Neural cell (in vitro differentiated cells): ENCODE measurements around the gene PAK1. TPM values are rescaled to one million over a fixed set of nuclear protein-coding genes. Genes with fewer than 3 reads are reported as not detected.

Experiments
- H2AFZ ChIP-seq: fragments of 200-600, 300-800 bp; sonication (generic), shearing (Covaris generic); 2 replicates; pipeline ENCODE4 v1.6.0; 2014; ENCODE audit warnings: low read depth, mild to moderate bottlenecking, antibody characterized with exemption, low read length, moderate library complexity
- H3F3A ChIP-seq: fragments of 200-600 bp; shearing (Covaris generic); 2 replicates; pipeline ENCODE4 v1.6.1; 2016; ENCODE audit warnings: mild to moderate bottlenecking, moderate library complexity, mixed read lengths, antibody characterized with exemption, low read length; ENCODE audit not compliant: insufficient read depth, poor library complexity, severe bottlenecking
- H3K27ac ChIP-seq: fragments of 200-600, 300-800 bp; sonication (generic), shearing (Covaris generic); 2 replicates; pipeline ENCODE4 v1.5.1; 2014; ENCODE audit warnings: mild to moderate bottlenecking, low read length, moderate library complexity
- H3K27me3 ChIP-seq: fragments of 300-800, 200-600 bp; sonication (generic), shearing (Covaris generic); 2 replicates; pipeline ENCODE4 v1.6.0; 2014; ENCODE audit warnings: mild to moderate bottlenecking, low read depth, low read length, moderate library complexity; ENCODE audit not compliant: insufficient read depth
- H3K36me3 ChIP-seq: fragments of 300-800, 200-600 bp; sonication (generic), shearing (Covaris generic); 2 replicates; pipeline ENCODE4 v1.5.1; 2014; ENCODE audit warnings: mild to moderate bottlenecking, antibody characterized with exemption, low read length, moderate library complexity; ENCODE audit not compliant: insufficient read depth
- H3K4me2 ChIP-seq: fragments of 300-800, 200-600 bp; sonication (generic), shearing (Covaris generic); 2 replicates; pipeline ENCODE4 v1.6.0; 2014; ENCODE audit warnings: mild to moderate bottlenecking, low read length
- H3K4me3 ChIP-seq: fragments of 300-800, 200-600 bp; sonication (generic), shearing (Covaris generic); 2 replicates; pipeline ENCODE4 v1.5.1; 2014; ENCODE audit warnings: mild to moderate bottlenecking, low read length, moderate library complexity
- H3K79me2 ChIP-seq: fragments of 200-600 bp; shearing (Covaris generic); replicated peaks from 2 replicates; pipeline ENCODE4 v1.6.0; 2014; ENCODE audit warnings: mild to moderate bottlenecking, low read length, moderate library complexity; ENCODE audit not compliant: insufficient read depth
- H3K9ac ChIP-seq: fragments of 300-800, 200-600 bp; sonication (generic), shearing (Covaris generic); 2 replicates; pipeline ENCODE4 v1.6.1; 2016; ENCODE audit warnings: mild to moderate bottlenecking, low read length, mixed read lengths
- H3K9me2 ChIP-seq: fragments of 200-600 bp; shearing (Covaris generic); 2 replicates; pipeline ENCODE4 v1.6.1; 2016; ENCODE audit warnings: mild to moderate bottlenecking, low read length, mixed read lengths; ENCODE audit not compliant: insufficient read depth
- H3K9me3 ChIP-seq: fragments of 200-600, 300-800 bp; sonication (generic), shearing (Covaris generic); 2 replicates; pipeline ENCODE4 v1.6.1; 2016; ENCODE audit warnings: mild to moderate bottlenecking, mixed run types, low read length, moderate library complexity, mixed read lengths
- H4K20me1 ChIP-seq: fragments of 200-600 bp; shearing (Covaris generic); 2 replicates; pipeline ENCODE4 v1.6.1; 2016; ENCODE audit warnings: mild to moderate bottlenecking, mixed run types; ENCODE audit not compliant: insufficient read depth
- CTCF ChIP-seq: fragments of 450-650 bp; IDR thresholded peaks from 2 replicates; pipeline ENCODE4 v1.5.1; 2014; ENCODE audit warnings: antibody characterized with exemption, mild to moderate bottlenecking, moderate library complexity; ENCODE audit not compliant: poor library complexity, severe bottlenecking
- EP300 ChIP-seq: fragments of 450-650 bp; conservative IDR thresholded peaks from 2 replicates; pipeline ENCODE4 v1.6.1; 2014; ENCODE audit warnings: antibody characterized with exemption, mild to moderate bottlenecking, moderate library complexity; ENCODE audit not compliant: poor library complexity, severe bottlenecking
- EZH2 ChIP-seq: fragments of 200-600, 300-800 bp; shearing (Covaris generic), sonication (generic); IDR thresholded peaks from 2 replicates; pipeline ENCODE4 v1.6.1; 2014; ENCODE audit warnings: antibody characterized with exemption, low read length, borderline replicate concordance, mild to moderate bottlenecking; ENCODE audit not compliant: insufficient read depth, poor library complexity, severe bottlenecking
- MXI1 ChIP-seq: fragments of 450-650 bp; conservative IDR thresholded peaks from 2 replicates; pipeline ENCODE4 v1.6.1; 2014; ENCODE audit warnings: antibody characterized with exemption, mild to moderate bottlenecking; ENCODE audit not compliant: poor library complexity, severe bottlenecking
- POLR2AphosphoS5 ChIP-seq: IDR thresholded peaks from 2 replicates; pipeline ENCODE4 v1.6.1; 2012
- RAD21 ChIP-seq: fragments of 450-650 bp; conservative IDR thresholded peaks from 2 replicates; pipeline ENCODE4 v1.6.1; 2014; ENCODE audit warnings: antibody characterized with exemption, mild to moderate bottlenecking, moderate library complexity
- REST ChIP-seq: IDR thresholded peaks from 2 replicates; pipeline ENCODE4 v1.6.1; 2012; ENCODE audit warnings: borderline replicate concordance
- SMC3 ChIP-seq: fragments of 450-650 bp; conservative IDR thresholded peaks from 2 replicates; pipeline ENCODE4 v1.6.1; 2014; ENCODE audit warnings: antibody characterized with exemption, mild to moderate bottlenecking, moderate library complexity; ENCODE audit not compliant: poor library complexity
- TAF1 ChIP-seq: IDR thresholded peaks from 2 replicates; pipeline ENCODE4 v1.6.1; 2012; ENCODE audit warnings: low read depth
- polyA plus RNA-seq: library from polyadenylated mRNA; depleted of rRNA; stranded (reverse); fragments of >200 nt; gene quantifications from 2 replicates; pipeline ENCODE4 v1.2.3, GENCODE V29; 2014

Gene PAK1
- polyA plus RNA-seq, 1 donor from 2014 or later: 65.2 TPM

GRCh38 chr11:77449784-77450183 lies 24.1 kb downstream of the PAK1 start:
- Histone ChIP-seq H3K27me3 (no peaks in the 10 kb centered on the region), H3F3A (no peaks in the 10 kb centered on the region), H3K4me3 (no peak overlapping the region), H3K9ac (no peak overlapping the region), H3K36me3 (no peaks in the 10 kb centered on the region), H2AFZ (no peak overlapping the region), H3K27ac (no peak overlapping the region), H3K9me3 (no peaks in the 10 kb centered on the region), H3K9me2 (no peaks in the 10 kb centered on the region), H3K79me2 (peaks cover 13% of the 10 kb centered on the region), H4K20me1 (no peaks in the 10 kb centered on the region), H3K4me2 (no peak overlapping the region)
- TF ChIP-seq REST (no peak), TAF1 (no peak), POLR2AphosphoS5 (no peak), SMC3 (no peak), MXI1 (no peak), CTCF (no peak), EZH2 (no peak), EP300 (no peak), RAD21 (no peak)

GRCh38 chr11:77449060-77449521 lies 24.8 kb downstream of the PAK1 start:
- Histone ChIP-seq H3F3A (no peaks in the 10 kb centered on the region), H3K27ac (no peak overlapping the region), H3K36me3 (no peaks in the 10 kb centered on the region), H3K79me2 (peaks cover 15% of the 10 kb centered on the region), H3K9ac (no peak overlapping the region), H3K9me2 (no peaks in the 10 kb centered on the region), H3K27me3 (no peaks in the 10 kb centered on the region), H3K9me3 (no peaks in the 10 kb centered on the region), H3K4me3 (no peak overlapping the region), H2AFZ (no peak overlapping the region), H3K4me2 (no peak overlapping the region), H4K20me1 (no peaks in the 10 kb centered on the region)
- no peak for TF ChIP-seq TAF1
- no peak for TF ChIP-seq EZH2
- no peak for TF ChIP-seq CTCF
- no peak for TF ChIP-seq MXI1
- no peak for TF ChIP-seq REST
- TF ChIP-seq POLR2AphosphoS5: no peak
- TF ChIP-seq EP300: no peak
- TF ChIP-seq SMC3: no peak
- TF ChIP-seq RAD21: no peak
